Ishikawa (cell line): ENCODE data around the gene VAX1.

Experiments
- CEBPB ChIP-seq: IDR thresholded peaks from 2 replicates; pipeline ENCODE4 v1.6.1; 2012
- CREB1 ChIP-seq: IDR thresholded peaks from 2 replicates; pipeline ENCODE4 v1.6.1; 2012; ENCODE audit warnings: low read depth
- EGR1 ChIP-seq: IDR thresholded peaks from 2 replicates; pipeline ENCODE4 v1.6.1; 2012
- EP300 ChIP-seq: IDR thresholded peaks from 2 replicates; pipeline ENCODE4 v1.6.1; 2012; ENCODE audit warnings: borderline replicate concordance
- FOXM1 ChIP-seq: IDR thresholded peaks from 2 replicates; pipeline ENCODE4 v1.6.1; 2012; ENCODE audit warnings: low read depth, borderline replicate concordance
- MAX ChIP-seq: IDR thresholded peaks from 2 replicates; pipeline ENCODE4 v1.6.1; 2012
- NFIC ChIP-seq: IDR thresholded peaks from 2 replicates; pipeline ENCODE4 v1.6.1; 2012
- RAD21 ChIP-seq: IDR thresholded peaks from 2 replicates; pipeline ENCODE4 v1.6.1; 2012; ENCODE audit warnings: low read depth
- REST ChIP-seq: IDR thresholded peaks from 2 replicates; pipeline ENCODE4 v1.6.1; 2012; ENCODE audit warnings: low read depth, mild to moderate bottlenecking
- TAF1 ChIP-seq: IDR thresholded peaks from 2 replicates; pipeline ENCODE4 v1.6.1; 2012; ENCODE audit warnings: low read depth, mild to moderate bottlenecking
- TCF12 ChIP-seq: IDR thresholded peaks from 2 replicates; pipeline ENCODE4 v1.6.1; 2012; ENCODE audit warnings: low read depth
- TEAD4 ChIP-seq: IDR thresholded peaks from 2 replicates; pipeline ENCODE4 v1.6.1; 2012
- USF1 ChIP-seq: IDR thresholded peaks from 2 replicates; pipeline ENCODE4 v1.6.1; 2012
- YY1 ChIP-seq: IDR thresholded peaks from 2 replicates; pipeline ENCODE4 v1.6.1; 2012; ENCODE audit warnings: low read depth
- ZBTB7A ChIP-seq: IDR thresholded peaks from 2 replicates; pipeline ENCODE4 v1.6.1; 2012; ENCODE audit warnings: low read depth

The VAX1 gene

GRCh38 chr10:117178190-117178589 lies 40.1 kb upstream of the VAX1 start:
- TF ChIP-seq EGR1, result no peak
- no peak for TF ChIP-seq CREB1
- no peak for TF ChIP-seq USF1
- TF ChIP-seq RAD21, result no peak
- no peak for TF ChIP-seq TCF12
- TF ChIP-seq NFIC, result no peak
- no peak for TF ChIP-seq CEBPB
- no peak for TF ChIP-seq TEAD4
- no peak for TF ChIP-seq ZBTB7A
- TF ChIP-seq TAF1, result no peak
- no peak for TF ChIP-seq FOXM1
- TF ChIP-seq YY1, result no peak
- no peak for TF ChIP-seq EP300
- TF ChIP-seq MAX, result no peak
- no peak for TF ChIP-seq REST

DNA sequence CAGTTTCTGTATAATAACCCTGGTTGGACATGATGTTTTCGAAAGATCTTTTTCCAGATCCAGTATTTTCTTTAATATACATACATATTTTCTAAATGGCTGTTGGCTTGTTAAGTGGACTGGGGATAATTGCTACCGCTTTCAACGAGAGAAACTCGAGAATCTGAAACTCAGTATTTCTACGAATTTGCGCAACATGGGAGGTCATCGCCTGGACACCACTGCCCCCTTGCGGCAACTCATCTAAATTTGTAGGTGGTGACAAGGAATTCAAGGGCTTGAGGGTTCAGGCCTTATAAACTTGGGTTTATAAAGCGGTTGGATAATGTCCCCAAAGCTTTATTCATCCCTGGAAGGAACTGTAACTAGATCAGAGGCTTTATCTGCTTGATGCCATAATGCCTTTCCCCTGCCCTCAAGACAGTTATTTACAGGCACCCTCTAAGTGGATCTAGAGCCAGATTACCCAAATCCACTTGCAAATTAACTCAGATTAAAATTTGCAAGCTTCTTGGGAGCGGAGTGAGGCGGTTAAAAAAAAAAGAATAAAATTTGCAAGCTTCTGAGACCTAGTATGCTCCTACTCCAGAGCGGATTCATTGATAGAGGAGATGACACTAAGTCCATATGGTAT lies 37.9 kb upstream of the VAX1 start:
- TF ChIP-seq TAF1, result no peak
- TF ChIP-seq EP300, result peak; percentile 10; the same call in 1 of the 2 replicates
- no peak for TF ChIP-seq FOXM1
- peak; percentile 99 for TF ChIP-seq RAD21
- peak; percentile 99 for TF ChIP-seq CEBPB
- no peak; the same call in none of the 2 replicates for TF ChIP-seq NFIC

GRCh38 chr10:117175215-117175900 lies 37.3 kb upstream of the VAX1 start:
- TF ChIP-seq ZBTB7A, result no peak
- TF ChIP-seq FOXM1, result no peak
- TF ChIP-seq USF1, result no peak
- TF ChIP-seq MAX, result peak; percentile 49
- TF ChIP-seq NFIC, result peak; percentile 42; the same call in 1 of the 2 replicates

GRCh38 chr10:117174439-117175214 lies 36.6 kb upstream of the VAX1 start:
- TF ChIP-seq CREB1 (no peak), REST (no peak), YY1 (no peak), RAD21 (peak; percentile 99), EGR1 (peak; percentile 79), USF1 (no peak), MAX (no peak), ZBTB7A (no peak), TCF12 (no peak), EP300 (peak; percentile 25; the same call in 1 of the 2 replicates), CEBPB (no peak), TAF1 (no peak), TEAD4 (peak; percentile 46), NFIC (peak; percentile 40; the same call in 1 of the 2 replicates), FOXM1 (no peak)

DNA sequence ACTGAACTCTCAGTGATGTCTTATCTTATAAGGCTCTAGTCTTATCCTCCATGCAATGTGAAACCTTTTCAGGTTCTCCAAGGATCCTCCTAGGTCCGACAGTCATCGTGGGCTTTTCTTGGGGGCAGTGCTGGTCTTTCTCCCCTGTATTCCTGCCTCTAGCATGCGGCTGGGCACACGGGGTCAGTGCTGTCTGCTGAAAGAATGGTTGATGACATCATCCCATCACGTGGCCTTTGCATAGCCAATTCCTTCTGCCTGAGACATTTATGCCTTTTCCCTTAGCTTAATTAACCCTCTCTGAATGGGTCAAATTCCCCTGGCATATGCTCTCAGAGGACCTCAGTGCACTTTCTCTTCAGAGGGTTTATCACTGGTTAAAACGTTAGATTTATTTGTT lies 32.2 kb upstream of the VAX1 start:
- TF ChIP-seq CEBPB (no peak), USF1 (peak; percentile 96), MAX (peak; percentile 75)
